ENCODE results near the gene XRCC5.
A peak's percentile ranks its signal among the peaks of the same experiment; 100 is the strongest.

XRCC5 gene

GRCh38 chr2:216072473-216072872, 36.7 kb upstream of the XRCC5 start:
- peaks cover 15 to 21% of the 10 kb centered on the region in 2 experiments for H3K36me3 ChIP-seq (ENCODE audit: control insufficient read depth in 2 of 2, insufficient read depth in 1 of 2, low read length in 2 of 2)
- H3K9me3 ChIP-seq (ENCODE audit: control insufficient read depth, insufficient read depth, low read depth, low read length): no peaks in the 10 kb centered on the region
- no peak overlapping the region for H3K27ac ChIP-seq (ENCODE audit: extremely low read depth, low read depth, low read length)
- POLR2A ChIA-PET: no interaction called here
- no peaks in the 10 kb centered on the region for H3K4me1 ChIP-seq (ENCODE audit: control insufficient read depth, insufficient read depth, low read length)
- H3K4me3 ChIP-seq (ENCODE audit: low read depth, low read length): no peak overlapping the region
- CTCF ChIA-PET: no interaction called here
- TF ChIP-seq EGR2 (tag by site-specific recombination; IDR thresholded peaks at IDR 0.05; ENCODE audit: low read depth): no peak
- no peak for TF ChIP-seq ZNF560 (tag by site-specific recombination; IDR thresholded peaks at IDR 0.05; ENCODE audit: borderline replicate concordance)
- TF ChIP-seq ZNF175 (tag by site-specific recombination; IDR thresholded peaks at IDR 0.05): no peak
- TF ChIP-seq ZNF146 (tag by site-specific recombination; IDR thresholded peaks at IDR 0.05): peak; percentile 90
- no peak for TF ChIP-seq ZNF514 (tag by site-specific recombination; IDR thresholded peaks at IDR 0.05)
- TF ChIP-seq HOXC10 (CRISPR knock-in tag; IDR thresholded peaks at IDR 0.05): no peak

- Histone ChIP-seq H3K9me3 (ENCODE audit: control insufficient read depth, insufficient read depth, low read depth, low read length) (no peaks in the 10 kb centered on the region), H3K4me1 (ENCODE audit: control insufficient read depth, insufficient read depth, low read length) (no peaks in the 10 kb centered on the region), H3K27ac (ENCODE audit: extremely low read depth, low read depth, low read length) (no peak overlapping the region), H3K4me3 (ENCODE audit: low read depth, low read length) (no peak overlapping the region), H3K36me3 (ENCODE audit: control insufficient read depth in 2 of 2, insufficient read depth in 1 of 2, low read length in 2 of 2) (peaks cover 15 to 21% of the 10 kb centered on the region in 2 experiments)
- CTCF ChIA-PET: interaction anchor here (0.7 kb wide), 1 partner anchor 22 kb away, joined by 3 read pairs; no protein-coding TSS in a partner anchor
- POLR2A ChIA-PET: no interaction called here
- TF ChIP-seq ZNF558 (tag by site-specific recombination; IDR thresholded peaks at IDR 0.05) (no peak), ZNF416 (tag by site-specific recombination; IDR thresholded peaks at IDR 0.05) (no peak), ZNF274 (IDR thresholded peaks at IDR 0.05; ENCODE audit: low read length) (no peak), ZNF274 (tag by site-specific recombination; IDR thresholded peaks at IDR 0.05; ENCODE audit: borderline replicate concordance) (no peak), ZNF664 (tag by site-specific recombination; IDR thresholded peaks at IDR 0.05) (no peak), ZNF23 (tag by site-specific recombination; IDR thresholded peaks at IDR 0.05; ENCODE audit: borderline replicate concordance) (no peak), PBX3 (CRISPR knock-in tag; IDR thresholded peaks at IDR 0.05) (no peak), ZNF830 (tag by site-specific recombination; IDR thresholded peaks at IDR 0.05; ENCODE audit: low read depth) (no peak), ZNF777 (tag by site-specific recombination; IDR thresholded peaks at IDR 0.05; ENCODE audit: borderline replicate concordance) (no peak), ZNF324 (tag by site-specific recombination; IDR thresholded peaks at IDR 0.05) (no peak)
- TF ChIP-seq, protein P1, sequence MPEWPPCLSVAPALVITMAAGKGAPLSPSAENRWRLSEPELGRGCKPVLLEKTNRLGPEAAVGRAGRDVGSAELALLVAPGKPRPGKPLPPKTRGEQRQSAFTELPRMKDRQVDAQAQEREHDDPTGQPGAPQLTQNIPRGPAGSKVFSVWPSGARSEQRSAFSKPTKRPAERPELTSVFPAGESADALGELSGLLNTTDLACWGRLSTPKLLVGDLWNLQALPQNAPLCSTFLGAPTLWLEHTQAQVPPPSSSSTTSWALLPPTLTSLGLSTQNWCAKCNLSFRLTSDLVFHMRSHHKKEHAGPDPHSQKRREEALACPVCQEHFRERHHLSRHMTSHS (tag by site-specific recombination; IDR thresholded peaks at IDR 0.05): no peak
- TF ChIP-seq, protein P2, sequence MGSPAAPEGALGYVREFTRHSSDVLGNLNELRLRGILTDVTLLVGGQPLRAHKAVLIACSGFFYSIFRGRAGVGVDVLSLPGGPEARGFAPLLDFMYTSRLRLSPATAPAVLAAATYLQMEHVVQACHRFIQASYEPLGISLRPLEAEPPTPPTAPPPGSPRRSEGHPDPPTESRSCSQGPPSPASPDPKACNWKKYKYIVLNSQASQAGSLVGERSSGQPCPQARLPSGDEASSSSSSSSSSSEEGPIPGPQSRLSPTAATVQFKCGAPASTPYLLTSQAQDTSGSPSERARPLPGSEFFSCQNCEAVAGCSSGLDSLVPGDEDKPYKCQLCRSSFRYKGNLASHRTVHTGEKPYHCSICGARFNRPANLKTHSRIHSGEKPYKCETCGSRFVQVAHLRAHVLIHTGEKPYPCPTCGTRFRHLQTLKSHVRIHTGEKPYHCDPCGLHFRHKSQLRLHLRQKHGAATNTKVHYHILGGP (tag by site-specific recombination; IDR thresholded peaks at IDR 0.05): no peak
- TF ChIP-seq, protein P3, sequence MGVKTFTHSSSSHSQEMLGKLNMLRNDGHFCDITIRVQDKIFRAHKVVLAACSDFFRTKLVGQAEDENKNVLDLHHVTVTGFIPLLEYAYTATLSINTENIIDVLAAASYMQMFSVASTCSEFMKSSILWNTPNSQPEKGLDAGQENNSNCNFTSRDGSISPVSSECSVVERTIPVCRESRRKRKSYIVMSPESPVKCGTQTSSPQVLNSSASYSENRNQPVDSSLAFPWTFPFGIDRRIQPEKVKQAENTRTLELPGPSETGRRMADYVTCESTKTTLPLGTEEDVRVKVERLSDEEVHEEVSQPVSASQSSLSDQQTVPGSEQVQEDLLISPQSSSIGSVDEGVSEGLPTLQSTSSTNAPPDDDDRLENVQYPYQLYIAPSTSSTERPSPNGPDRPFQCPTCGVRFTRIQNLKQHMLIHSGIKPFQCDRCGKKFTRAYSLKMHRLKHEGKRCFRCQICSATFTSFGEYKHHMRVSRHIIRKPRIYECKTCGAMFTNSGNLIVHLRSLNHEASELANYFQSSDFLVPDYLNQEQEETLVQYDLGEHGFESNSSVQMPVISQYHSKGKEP (tag by site-specific recombination; IDR thresholded peaks at IDR 0.05): no peak
Measured at GRCh38 chr2:216073773-216074172, 35.4 kb upstream of the XRCC5 start.

Data from HEK293 (cell line).